Ishikawa (cell line): Measurements from ENCODE around the gene RFT1.

Experiments used
- CEBPB ChIP-seq: IDR thresholded peaks from 2 replicates; pipeline ENCODE4 v1.6.1; 2012
- CREB1 ChIP-seq: IDR thresholded peaks from 2 replicates; pipeline ENCODE4 v1.6.1; 2012; ENCODE audit warnings: low read depth
- EGR1 ChIP-seq: IDR thresholded peaks from 2 replicates; pipeline ENCODE4 v1.6.1; 2012
- EP300 ChIP-seq: IDR thresholded peaks from 2 replicates; pipeline ENCODE4 v1.6.1; 2012; ENCODE audit warnings: borderline replicate concordance
- FOXM1 ChIP-seq: IDR thresholded peaks from 2 replicates; pipeline ENCODE4 v1.6.1; 2012; ENCODE audit warnings: low read depth, borderline replicate concordance
- NFIC ChIP-seq: IDR thresholded peaks from 2 replicates; pipeline ENCODE4 v1.6.1; 2012
- RAD21 ChIP-seq: IDR thresholded peaks from 2 replicates; pipeline ENCODE4 v1.6.1; 2012; ENCODE audit warnings: low read depth
- REST ChIP-seq: IDR thresholded peaks from 2 replicates; pipeline ENCODE4 v1.6.1; 2012; ENCODE audit warnings: low read depth, mild to moderate bottlenecking
- TAF1 ChIP-seq: IDR thresholded peaks from 2 replicates; pipeline ENCODE4 v1.6.1; 2012; ENCODE audit warnings: low read depth, mild to moderate bottlenecking
- TCF12 ChIP-seq: IDR thresholded peaks from 2 replicates; pipeline ENCODE4 v1.6.1; 2012; ENCODE audit warnings: low read depth
- TEAD4 ChIP-seq: IDR thresholded peaks from 2 replicates; pipeline ENCODE4 v1.6.1; 2012
- USF1 ChIP-seq: IDR thresholded peaks from 2 replicates; pipeline ENCODE4 v1.6.1; 2012
- YY1 ChIP-seq: IDR thresholded peaks from 2 replicates; pipeline ENCODE4 v1.6.1; 2012; ENCODE audit warnings: low read depth
- ZBTB7A ChIP-seq: IDR thresholded peaks from 2 replicates; pipeline ENCODE4 v1.6.1; 2012; ENCODE audit warnings: low read depth
- TF ChIP-seq, protein P1 (sequence below): IDR thresholded peaks from 2 replicates; pipeline ENCODE4 v1.6.1; 2012

The RFT1 gene

DNA sequence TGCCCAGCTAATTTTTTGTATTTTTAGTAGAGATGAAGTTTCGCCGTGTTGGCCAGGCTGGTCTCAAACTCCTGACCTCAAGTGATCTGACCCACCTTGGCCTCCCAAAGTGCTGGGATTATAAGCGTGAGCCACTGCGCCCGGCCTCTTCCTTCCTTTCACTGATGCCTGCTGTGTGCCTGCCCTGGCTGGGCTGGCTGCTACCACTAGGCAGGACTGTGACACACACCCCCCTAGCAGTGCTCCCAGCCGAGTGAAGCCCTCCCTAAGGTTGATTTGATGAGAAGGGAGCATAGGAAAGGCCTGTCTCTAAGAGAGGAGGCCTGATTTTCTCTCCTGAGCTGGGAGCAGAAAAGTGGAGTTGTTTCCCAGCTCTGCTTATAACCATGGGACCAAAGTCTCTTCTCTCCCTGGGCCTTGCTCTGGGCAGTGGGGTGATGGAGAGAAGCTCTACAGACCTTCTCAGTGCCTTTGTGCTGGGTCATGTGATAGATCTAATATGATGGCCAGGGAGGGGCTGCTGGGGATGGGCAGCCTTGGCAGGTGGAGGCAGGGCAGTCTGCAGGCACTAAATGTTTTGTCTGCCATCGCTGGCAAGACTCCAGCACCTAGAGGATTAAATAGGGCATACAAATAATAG is 64.3 kb downstream of the RFT1 start:
- no peak for TF ChIP-seq TAF1
- TF ChIP-seq EGR1, result no peak
- TF ChIP-seq EP300, result no peak
- no peak for TF ChIP-seq CEBPB
- TF ChIP-seq FOXM1, result no peak
- TF ChIP-seq TEAD4, result no peak
- no peak for TF ChIP-seq RAD21
- TF ChIP-seq ZBTB7A, result no peak
- TF ChIP-seq NFIC, result no peak
- TF ChIP-seq, protein P1, sequence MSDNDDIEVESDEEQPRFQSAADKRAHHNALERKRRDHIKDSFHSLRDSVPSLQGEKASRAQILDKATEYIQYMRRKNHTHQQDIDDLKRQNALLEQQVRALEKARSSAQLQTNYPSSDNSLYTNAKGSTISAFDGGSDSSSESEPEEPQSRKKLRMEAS, result no peak
- no peak for TF ChIP-seq CREB1
- TF ChIP-seq USF1, result no peak
- TF ChIP-seq REST, result no peak
- no peak for TF ChIP-seq YY1
- TF ChIP-seq TCF12, result no peak

- TF ChIP-seq, protein P1, result no peak
- TF ChIP-seq YY1, result no peak
- TF ChIP-seq EGR1, result no peak
- TF ChIP-seq FOXM1, result no peak
- no peak for TF ChIP-seq CEBPB
- TF ChIP-seq RAD21, result no peak
- TF ChIP-seq EP300, result no peak
- TF ChIP-seq REST, result no peak
- TF ChIP-seq CREB1, result no peak
- TF ChIP-seq USF1, result no peak
- no peak for TF ChIP-seq ZBTB7A
- no peak for TF ChIP-seq TEAD4
Observed at GRCh38 chr3:53062905-53063304, 67.3 kb downstream of the RFT1 start.

- TF ChIP-seq CREB1 (no peak), REST (no peak), TCF12 (no peak), EGR1 (no peak), FOXM1 (no peak), EP300 (no peak), TAF1 (no peak)
Observed at GRCh38 chr3:53056442-53056841, 73.8 kb downstream of the RFT1 start.

DNA sequence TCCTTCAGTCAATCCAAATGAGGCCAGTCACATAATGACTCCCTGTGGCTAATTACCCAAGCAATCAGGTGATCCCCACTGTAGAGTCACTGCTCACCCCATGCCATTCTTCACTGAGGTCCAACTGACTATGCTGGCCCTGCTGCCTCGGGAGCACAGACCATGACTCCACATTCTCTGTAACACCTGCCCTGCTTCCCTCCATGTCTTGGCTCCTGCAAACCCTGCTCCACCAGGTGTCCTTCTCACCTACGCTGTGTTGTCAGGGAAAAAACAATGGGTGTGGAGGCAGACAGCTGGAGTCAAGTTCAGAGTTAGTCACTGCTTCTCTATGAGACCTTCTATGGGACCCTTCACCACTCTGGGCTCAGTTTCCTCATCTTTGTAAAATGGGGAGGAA is 78.3 kb downstream of the RFT1 start:
- TF ChIP-seq, protein P1, result peak; percentile 78
- TF ChIP-seq YY1 (0 out of 2 replicates have a peak, but pooled peaks have one; percentile 16), FOXM1 (no peak), RAD21 (peak; percentile 28; the same call in 1 of the 2 replicates)

DNA sequence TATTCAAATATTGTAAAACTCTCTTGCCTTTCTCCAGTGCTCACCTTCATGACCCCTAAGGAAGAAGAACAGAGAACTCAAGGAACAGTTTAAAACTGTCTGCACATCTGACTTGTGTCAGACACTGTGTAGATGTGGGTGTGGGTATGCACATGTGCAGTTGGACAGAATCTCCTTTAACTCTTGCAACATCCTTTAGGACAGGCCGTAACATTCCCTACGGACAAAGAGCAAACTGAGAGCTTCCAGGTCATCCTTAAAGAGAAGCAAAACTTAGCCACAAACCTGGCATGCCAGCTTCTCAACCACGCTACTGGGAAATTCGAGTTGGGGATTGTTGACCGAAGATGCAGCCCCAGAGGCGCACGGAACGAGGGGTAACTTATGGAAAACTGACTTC is 80.2 kb downstream of the RFT1 start:
- TF ChIP-seq NFIC (no peak), TCF12 (no peak), TAF1 (no peak), EGR1 (no peak), CEBPB (no peak), YY1 (no peak)
- TF ChIP-seq, protein P1, result no peak
